OCI-LY3 (cell line): Measurements from ENCODE around the gene CHST11.

ENCODE experiments used
- H2AFZ ChIP-seq: fragments of 200-600, 300-600 bp; shearing (Covaris generic); 2 replicates; pipeline ENCODE4 v1.6.0; 2014; ENCODE audit warnings: antibody characterized with exemption, low read depth, low read length
- H3K27ac ChIP-seq: fragments of 200-600, 300-600 bp; sonication (generic); 2 replicates; pipeline ENCODE4 v1.5.1; 2014; ENCODE audit warnings: mild to moderate bottlenecking, low read length, moderate library complexity, mixed read lengths
- H3K27me3 ChIP-seq: fragments of 200-600, 300-600 bp; sonication (generic); 2 replicates; pipeline ENCODE4 v1.6.1; 2014; ENCODE audit warnings: low read depth, low read length, mixed read lengths
- H3K36me3 ChIP-seq: fragments of 200-600, 300-600 bp; sonication (generic); replicated peaks from 2 replicates; pipeline ENCODE3; 2014; ENCODE audit warnings: low read depth, low read length, mixed read lengths
- H3K4me1 ChIP-seq: fragments of 300-600, 200-600 bp; sonication (generic); 2 replicates; pipeline ENCODE4 v1.6.1; 2014; ENCODE audit warnings: low read length, mixed read lengths
- H3K4me2 ChIP-seq: fragments of 200-600, 300-600 bp; sonication (generic); 2 replicates; pipeline ENCODE4 v1.6.1; 2014; ENCODE audit warnings: low read length, mixed read lengths
- H3K4me3 ChIP-seq: fragments of 300-600, 200-600 bp; sonication (generic); 2 replicates; pipeline ENCODE4 v1.5.1; 2014; ENCODE audit warnings: antibody characterized with exemption, mild to moderate bottlenecking, low read length, moderate library complexity
- H3K79me2 ChIP-seq: fragments of 300-600, 200-600 bp; shearing (Covaris generic); 2 replicates; pipeline ENCODE4 v1.6.1; 2014; ENCODE audit warnings: mild to moderate bottlenecking, low read length, mixed read lengths
- H3K9ac ChIP-seq: fragments of 300-600, 200-600 bp; shearing (Covaris generic); 2 replicates; pipeline ENCODE4 v1.6.0; 2014; ENCODE audit warnings: mild to moderate bottlenecking, low read length, moderate library complexity
- H3K9me3 ChIP-seq: fragments of 200-600, 300-600 bp; shearing (Covaris generic); 2 replicates; pipeline ENCODE4 v1.6.1; 2014; ENCODE audit warnings: low read length, mixed read lengths; ENCODE audit not compliant: insufficient read depth
- H4K20me1 ChIP-seq: fragments of 200-600, 300-600 bp; sonication (generic); 2 replicates; pipeline ENCODE4 v1.6.1; 2016; ENCODE audit warnings: low read length, mixed read lengths; ENCODE audit not compliant: insufficient read depth
- EZH2phosphoT487 ChIP-seq: fragments of 200-600 bp; shearing (Covaris generic); IDR thresholded peaks from 2 replicates; pipeline ENCODE4 v1.6.1; 2018; ENCODE audit warnings: antibody characterized with exemption, mixed run types, low read depth
- TF ChIP-seq, protein P1 (sequence below): fragments of 200-600, 300-600 bp; sonication (generic); IDR thresholded peaks from 2 replicates; pipeline ENCODE4 v1.5.1; 2014; ENCODE audit warnings: antibody characterized with exemption, low read length, low read depth

The CHST11 gene

DNA sequence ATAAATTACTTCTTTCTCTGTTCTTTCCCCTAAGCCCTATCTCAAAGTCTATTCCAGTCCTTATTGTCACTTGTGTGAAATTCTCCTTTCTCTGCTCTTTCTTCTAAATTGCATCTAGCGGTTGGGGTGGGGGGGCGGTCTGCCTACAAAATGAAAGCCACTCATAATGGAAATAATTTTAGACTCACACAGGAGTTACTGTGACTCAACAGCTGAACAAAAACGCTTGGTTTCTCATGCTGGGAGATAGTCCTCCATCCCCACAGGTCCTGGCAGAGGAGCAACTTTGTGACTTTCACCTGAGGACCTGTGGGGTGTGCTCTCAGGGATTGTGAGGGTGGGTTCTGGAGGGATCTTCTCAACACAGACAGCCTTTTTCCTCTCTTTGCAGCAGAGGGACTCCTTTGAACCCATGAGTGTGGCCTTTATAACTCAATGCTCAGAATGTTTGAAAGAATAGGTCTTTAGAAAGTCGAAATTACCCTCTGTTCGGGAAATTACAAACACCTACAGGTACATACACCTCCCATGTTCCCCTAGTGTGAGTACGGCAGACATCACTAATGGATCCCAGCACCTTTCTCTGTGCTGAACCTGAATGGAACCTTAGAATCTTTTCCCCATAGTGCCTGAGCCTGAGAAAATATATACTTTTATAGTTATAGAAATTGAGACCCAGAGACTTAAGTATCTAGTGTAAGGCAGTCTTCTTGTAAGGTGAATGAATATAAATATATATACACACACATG lies 109.7 kb downstream of the CHST11 start:
- H2AFZ ChIP-seq, result no peak overlapping the region
- TF ChIP-seq, protein P1, sequence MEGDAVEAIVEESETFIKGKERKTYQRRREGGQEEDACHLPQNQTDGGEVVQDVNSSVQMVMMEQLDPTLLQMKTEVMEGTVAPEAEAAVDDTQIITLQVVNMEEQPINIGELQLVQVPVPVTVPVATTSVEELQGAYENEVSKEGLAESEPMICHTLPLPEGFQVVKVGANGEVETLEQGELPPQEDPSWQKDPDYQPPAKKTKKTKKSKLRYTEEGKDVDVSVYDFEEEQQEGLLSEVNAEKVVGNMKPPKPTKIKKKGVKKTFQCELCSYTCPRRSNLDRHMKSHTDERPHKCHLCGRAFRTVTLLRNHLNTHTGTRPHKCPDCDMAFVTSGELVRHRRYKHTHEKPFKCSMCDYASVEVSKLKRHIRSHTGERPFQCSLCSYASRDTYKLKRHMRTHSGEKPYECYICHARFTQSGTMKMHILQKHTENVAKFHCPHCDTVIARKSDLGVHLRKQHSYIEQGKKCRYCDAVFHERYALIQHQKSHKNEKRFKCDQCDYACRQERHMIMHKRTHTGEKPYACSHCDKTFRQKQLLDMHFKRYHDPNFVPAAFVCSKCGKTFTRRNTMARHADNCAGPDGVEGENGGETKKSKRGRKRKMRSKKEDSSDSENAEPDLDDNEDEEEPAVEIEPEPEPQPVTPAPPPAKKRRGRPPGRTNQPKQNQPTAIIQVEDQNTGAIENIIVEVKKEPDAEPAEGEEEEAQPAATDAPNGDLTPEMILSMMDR, result no peak
- no peak for TF ChIP-seq EZH2phosphoT487
- H3K79me2 ChIP-seq, result no peaks in the 10 kb centered on the region

DNA sequence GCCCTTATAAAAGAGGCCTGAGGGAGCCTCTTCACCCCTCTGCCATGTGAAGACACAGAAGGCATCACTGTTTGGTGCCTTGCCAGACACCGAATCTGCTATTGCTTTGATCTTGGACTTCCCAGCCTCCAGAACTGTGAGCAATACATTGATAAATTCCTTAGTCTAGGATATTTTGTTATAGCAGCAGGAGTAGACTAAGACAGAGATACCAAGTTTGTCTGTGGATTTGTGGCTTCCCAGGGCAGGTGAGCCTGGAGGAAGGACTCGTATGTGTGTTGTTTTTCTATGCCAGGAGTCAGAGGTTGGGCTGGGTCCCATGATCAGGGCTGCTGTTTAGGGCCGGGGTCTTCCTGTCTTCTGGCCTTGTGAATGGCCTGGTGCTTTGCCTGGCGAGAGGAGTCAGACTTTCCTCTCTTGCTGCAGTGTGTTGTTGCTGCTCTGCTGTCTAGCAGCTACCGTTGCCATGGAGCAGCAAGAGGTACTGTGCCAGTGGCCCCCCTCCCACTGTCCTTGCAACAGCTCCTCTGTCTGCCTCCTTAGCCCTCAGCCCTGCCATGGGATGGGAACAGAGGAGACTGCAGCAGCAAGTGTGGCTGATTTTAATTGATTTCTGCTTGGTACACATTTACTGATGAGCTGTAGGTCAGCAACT lies 111.2 kb downstream of the CHST11 start:
- Histone ChIP-seq H3K4me3 (no peak overlapping the region), H3K36me3 (no peaks in the 10 kb centered on the region), H3K9me3 (no peaks in the 10 kb centered on the region), H3K27ac (no peak overlapping the region), H3K27me3 (peaks cover 20% of the 10 kb centered on the region), H4K20me1 (no peaks in the 10 kb centered on the region), H3K4me2 (no peak overlapping the region), H3K9ac (no peak overlapping the region), H2AFZ (no peak overlapping the region), H3K79me2 (no peaks in the 10 kb centered on the region), H3K4me1 (peaks cover 29% of the 10 kb centered on the region)
- TF ChIP-seq, protein P1, result no peak
- no peak for TF ChIP-seq EZH2phosphoT487

More for the DNA sequence above, 109.7 kb downstream of the CHST11 start:
- no peak overlapping the region for H3K27ac ChIP-seq
- no peaks in the 10 kb centered on the region for H4K20me1 ChIP-seq
- H3K36me3 ChIP-seq, result no peaks in the 10 kb centered on the region
- H3K4me1 ChIP-seq, result peaks cover 27% of the 10 kb centered on the region
- peaks cover 17% of the 10 kb centered on the region for H3K27me3 ChIP-seq
- H3K9me3 ChIP-seq, result no peaks in the 10 kb centered on the region
- H3K4me2 ChIP-seq, result no peak overlapping the region
- H3K9ac ChIP-seq, result no peak overlapping the region
- H3K4me3 ChIP-seq, result no peak overlapping the region

DNA sequence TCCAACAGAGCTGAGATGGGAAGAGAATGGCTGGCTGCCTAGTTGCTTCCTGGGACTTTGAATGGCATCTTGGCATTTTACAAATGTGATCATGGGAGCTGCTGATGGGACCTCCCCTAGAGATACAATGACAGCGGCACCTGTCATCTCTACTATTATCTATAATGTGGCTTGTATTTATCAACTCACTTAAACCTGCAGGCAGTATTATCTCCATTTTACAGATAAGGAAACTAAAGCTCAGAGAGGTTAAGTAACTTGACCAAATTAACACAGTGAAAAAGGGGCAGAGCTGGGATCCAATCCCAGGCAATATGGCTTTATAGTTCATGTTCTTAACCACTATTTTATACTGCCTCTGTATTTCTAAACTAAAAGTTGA lies 111.7 kb downstream of the CHST11 start:
- Histone ChIP-seq H3K9me3 (no peaks in the 10 kb centered on the region), H3K4me1 (peaks cover 29% of the 10 kb centered on the region), H3K9ac (no peak overlapping the region), H3K4me3 (no peak overlapping the region), H3K27me3 (peaks cover 20% of the 10 kb centered on the region), H4K20me1 (no peaks in the 10 kb centered on the region), H3K4me2 (no peak overlapping the region), H3K79me2 (no peaks in the 10 kb centered on the region), H2AFZ (no peak overlapping the region), H3K36me3 (no peaks in the 10 kb centered on the region), H3K27ac (no peak overlapping the region)
- no peak for TF ChIP-seq EZH2phosphoT487
- TF ChIP-seq, protein P1, result no peak

DNA sequence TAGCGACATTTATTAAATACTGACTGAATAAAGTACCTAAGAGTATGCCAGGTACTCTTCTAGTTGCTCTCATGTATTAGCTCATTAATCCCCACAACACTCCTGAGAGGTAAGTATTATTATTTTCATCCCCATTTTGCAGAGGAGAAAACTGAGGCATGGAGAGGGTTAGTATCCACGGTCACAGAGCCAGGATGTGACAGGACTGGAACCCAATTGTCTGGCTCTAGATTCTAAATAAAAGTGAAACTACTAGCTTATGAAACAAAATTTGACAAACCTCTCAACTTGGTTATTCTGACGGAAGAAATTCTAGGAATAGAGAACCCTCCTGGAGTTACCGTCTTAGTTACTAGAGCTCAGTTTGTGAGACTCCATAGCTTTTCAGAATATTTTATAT lies 112.2 kb downstream of the CHST11 start:
- peaks cover 20% of the 10 kb centered on the region for H3K27me3 ChIP-seq
- no peak overlapping the region for H2AFZ ChIP-seq
- peaks cover 29% of the 10 kb centered on the region for H3K4me1 ChIP-seq
- no peaks in the 10 kb centered on the region for H3K79me2 ChIP-seq
- no peaks in the 10 kb centered on the region for H4K20me1 ChIP-seq
- peak overlapping the region; percentile 83 for H3K4me2 ChIP-seq
- no peak for TF ChIP-seq EZH2phosphoT487
- TF ChIP-seq, protein P1, result no peak
- no peak overlapping the region for H3K27ac ChIP-seq
- H3K9ac ChIP-seq, result no peak overlapping the region
- no peaks in the 10 kb centered on the region for H3K36me3 ChIP-seq
- no peaks in the 10 kb centered on the region for H3K9me3 ChIP-seq
- H3K4me3 ChIP-seq, result peak overlapping the region; percentile 52; the same call in 1 of the 2 replicates
